HEK293T (cell line): ENCODE results near the gene FADS1.

ENCODE experiments used
- BHLHE40 ChIP-seq: fragments of 450-650 bp; IDR thresholded peaks from 2 replicates; pipeline ENCODE4 v1.6.1; 2016; ENCODE audit warnings: mild to moderate bottlenecking, moderate library complexity, borderline replicate concordance
- ELF4 ChIP-seq: fragments of 450-650 bp; IDR thresholded peaks from 2 replicates; pipeline ENCODE4 v1.6.1; 2017; ENCODE audit warnings: antibody characterized with exemption
- FOXA1 ChIP-seq: fragments of 450-650 bp; IDR thresholded peaks from 2 replicates; pipeline ENCODE4 v1.6.1; 2016; ENCODE audit warnings: mild to moderate bottlenecking
- FOXM1 ChIP-seq: fragments of 450-650 bp; IDR thresholded peaks from 2 replicates; pipeline ENCODE4 v1.6.1; 2017; ENCODE audit warnings: mild to moderate bottlenecking, borderline replicate concordance
- HDGF ChIP-seq: fragments of 450-650 bp; IDR thresholded peaks from 2 replicates; pipeline ENCODE4 v1.6.1; 2017; ENCODE audit warnings: antibody characterized with exemption, borderline replicate concordance
- LEF1 ChIP-seq: fragments of 450-650 bp; IDR thresholded peaks from 2 replicates; pipeline ENCODE4 v1.6.1; 2017; ENCODE audit warnings: mild to moderate bottlenecking, borderline replicate concordance
- SP1 ChIP-seq: fragments of 450-650 bp; IDR thresholded peaks from 2 replicates; pipeline ENCODE4 v1.6.1; 2017
- SUZ12 ChIP-seq: fragments of 450-650 bp; IDR thresholded peaks from 2 replicates; pipeline ENCODE4 v1.6.1; 2016; ENCODE audit warnings: mild to moderate bottlenecking
- TARDBP ChIP-seq: fragments of 450-650 bp; IDR thresholded peaks from 2 replicates; pipeline ENCODE4 v1.6.1; 2016

GRCh38 chr11:61795459-61795858 is 21.3 kb downstream of the FADS1 start:
- no peak for TF ChIP-seq LEF1
- TF ChIP-seq SP1: no peak
- no peak for TF ChIP-seq HDGF
- TF ChIP-seq TARDBP: no peak
- no peak for TF ChIP-seq FOXM1
- no peak for TF ChIP-seq FOXA1
- TF ChIP-seq SUZ12: no peak
- TF ChIP-seq ELF4: no peak
- TF ChIP-seq BHLHE40: no peak
